H1 (cell line): ENCODE results near the gene LIPE. TPM values are rescaled to one million over a fixed set of nuclear protein-coding genes. Genes with fewer than 3 reads are reported as not detected.

Experiments
- CREB1 ChIP-seq: IDR thresholded peaks from 2 replicates; pipeline ENCODE4 v1.6.1; 2012; ENCODE audit warnings: inconsistent platforms
- KDM1A ChIP-seq: fragments of 200-600, 300-600 bp; sonication (generic); IDR thresholded peaks from 2 replicates; pipeline ENCODE4 v1.7.1; 2016; ENCODE audit warnings: mild to moderate bottlenecking, low read length, borderline replicate concordance
- POU5F1 ChIP-seq: IDR thresholded peaks from 2 replicates; pipeline ENCODE4 v1.6.1; 2011; ENCODE audit warnings: low read depth, mild to moderate bottlenecking, low read length, moderate library complexity
- ZNF274 ChIP-seq: IDR thresholded peaks from 2 replicates; pipeline ENCODE4 v1.7.0; 2012; ENCODE audit warnings: low read length, borderline replicate concordance; ENCODE audit errors: extremely low read depth
- polyA plus RNA-seq, 7 experiments: library from polyadenylated mRNA; depleted of rRNA in 3 of 7; stranded (reverse) in 5 of 7; unstranded in 2 of 7; fragments of >200 nt in 5 of 7; fragments of 200-250 nt in 2 of 7; gene quantifications; 1 replicate in 5 of 7; 2 replicates in 1 of 7; 4 replicates in 1 of 7; pipeline versions ENCODE4 v1.2.1 to v1.2.3, GENCODE V29; 2011 to 2013; ENCODE audit warnings: missing spikeins in 2 of 7, mixed read lengths in 2 of 7
- total RNA-seq: library from RNA; stranded (reverse); fragmentation: NEBNext Ultra II Directional; extraction: Animal tissue kit (Norgen Biotek cat#: 25700); gene quantifications from 2 replicates; pipeline ENCODE4 v1.2.1, GENCODE V29; 2021
- TF ChIP-seq, protein P1 (sequence below): IDR thresholded peaks from 2 replicates; pipeline ENCODE4 v1.6.1; 2012; ENCODE audit warnings: low read length, inconsistent platforms

LIPE gene
- total and polyA plus RNA-seq, 2 of the 8 experiments (the other 6 are each of a cell fraction or from before 2014, with no cell fraction given) = 8.7 to 15.9 TPM

DNA sequence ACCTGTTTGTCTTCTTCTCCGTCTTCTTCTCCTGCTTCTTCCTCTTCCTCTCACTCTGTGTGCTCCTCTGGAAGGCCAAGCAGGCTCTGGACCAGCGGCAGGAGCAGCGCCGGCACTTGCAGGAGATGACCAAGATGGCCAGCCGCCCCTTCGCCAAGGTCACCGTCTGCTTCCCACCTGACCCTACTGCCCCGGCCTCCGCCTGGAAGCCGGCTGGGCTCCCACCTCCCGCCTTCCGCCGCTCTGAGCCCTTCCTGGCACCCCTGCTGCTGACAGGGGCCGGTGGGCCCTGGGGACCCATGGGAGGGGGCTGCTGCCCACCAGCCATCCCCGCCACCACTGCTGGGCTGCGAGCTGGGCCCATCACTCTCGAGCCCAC lies 51.0 kb downstream of the LIPE start (continued):
- TF ChIP-seq POU5F1 (no peak), CREB1 (no peak), ZNF274 (no peak), KDM1A (no peak)
- TF ChIP-seq, protein P1, sequence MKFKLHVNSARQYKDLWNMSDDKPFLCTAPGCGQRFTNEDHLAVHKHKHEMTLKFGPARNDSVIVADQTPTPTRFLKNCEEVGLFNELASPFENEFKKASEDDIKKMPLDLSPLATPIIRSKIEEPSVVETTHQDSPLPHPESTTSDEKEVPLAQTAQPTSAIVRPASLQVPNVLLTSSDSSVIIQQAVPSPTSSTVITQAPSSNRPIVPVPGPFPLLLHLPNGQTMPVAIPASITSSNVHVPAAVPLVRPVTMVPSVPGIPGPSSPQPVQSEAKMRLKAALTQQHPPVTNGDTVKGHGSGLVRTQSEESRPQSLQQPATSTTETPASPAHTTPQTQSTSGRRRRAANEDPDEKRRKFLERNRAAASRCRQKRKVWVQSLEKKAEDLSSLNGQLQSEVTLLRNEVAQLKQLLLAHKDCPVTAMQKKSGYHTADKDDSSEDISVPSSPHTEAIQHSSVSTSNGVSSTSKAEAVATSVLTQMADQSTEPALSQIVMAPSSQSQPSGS = no peak
